ENCODE measurements around the gene DTNA. TPM values are rescaled to one million over a fixed set of nuclear protein-coding genes. Genes with fewer than 3 reads are reported as not detected.
"Not testable (repeated sequence)": the region's sequence is repeated elsewhere in the genome, so short reads cannot be mapped to it uniquely, and the experiment has no call there.

The DTNA gene
- total RNA-seq, 1 donor from 2014 or later: 153 TPM

- intact Hi-C loops (cut with DNase I): no loop called here
- DNase-seq (ENCODE audit: missing footprints): no peak
- ATAC-seq: peak; percentile 57
Observed at GRCh38 chr18:34867520-34867919, 157.4 kb downstream of the DTNA start.

- intact Hi-C loops (cut with DNase I): no loop called here
- ATAC-seq: no peak
Observed at GRCh38 chr18:34870555-34871310, 160.6 kb downstream of the DTNA start.

GRCh38 chr18:34871435-34871834 lies 161.3 kb downstream of the DTNA start:
- DNase-seq (ENCODE audit: missing footprints) (no peak), ATAC-seq (no peak)
- intact Hi-C loops (cut with DNase I): no loop called here

More at GRCh38 chr18:34870555-34871310, 160.6 kb downstream of the DTNA start:
- DNase-seq (ENCODE audit: missing footprints): no peak

- no peak for DNase-seq (ENCODE audit: missing footprints)
- intact Hi-C loops (cut with DNase I): no loop called here
- ATAC-seq: no peak
Observed at GRCh38 chr18:34872066-34872465, 162.0 kb downstream of the DTNA start.

GRCh38 chr18:34873986-34874580 lies 164.0 kb downstream of the DTNA start:
- DNase-seq (ENCODE audit: missing footprints) (no peak), ATAC-seq (no peak)
- intact Hi-C loops (cut with DNase I): no loop called here

GRCh38 chr18:34875150-34875549 lies 165.1 kb downstream of the DTNA start:
- no peak for ATAC-seq
- DNase-seq (ENCODE audit: missing footprints): no peak
- intact Hi-C loops (cut with DNase I): no loop called here

GRCh38 chr18:34880403-34880802 lies 170.3 kb downstream of the DTNA start:
- no peak for DNase-seq (ENCODE audit: missing footprints)
- intact Hi-C loops (cut with DNase I): loop anchor here (5.0 to 10.0 kb wide), 2 partner anchors 97 to 264 kb away; no protein-coding TSS in a partner anchor
- ATAC-seq: peak; percentile 40

GRCh38 chr18:34880882-34881834 lies 171.1 kb downstream of the DTNA start:
- intact Hi-C loops (cut with DNase I): loop anchor here (5.0 to 10.0 kb wide), 2 partner anchors 96 to 264 kb away; no protein-coding TSS in a partner anchor
- DNase-seq (ENCODE audit: missing footprints) (no peak), ATAC-seq (peak; percentile 78)

GRCh38 chr18:34884436-34884835 lies 174.3 kb downstream of the DTNA start:
- no peak for ATAC-seq
- intact Hi-C loops (cut with DNase I): loop anchor here (5.0 to 10.0 kb wide), 2 partner anchors 93 to 260 kb away; no protein-coding TSS in a partner anchor
- DNase-seq (ENCODE audit: missing footprints): no peak

- intact Hi-C loops (cut with DNase I): loop anchor here (10.0 kb wide), 1 partner anchor 259 kb away; no protein-coding TSS in a partner anchor
- DNase-seq (ENCODE audit: missing footprints) (no peak), ATAC-seq (no peak)
Observed at GRCh38 chr18:34886177-34886576, 176.1 kb downstream of the DTNA start.

GRCh38 chr18:34887881-34888580 lies 177.9 kb downstream of the DTNA start:
- DNase-seq (ENCODE audit: missing footprints) (no peak), ATAC-seq (no peak)
- intact Hi-C loops (cut with DNase I): loop anchor here (10.0 kb wide), 1 partner anchor 257 kb away; no protein-coding TSS in a partner anchor

- intact Hi-C loops (cut with DNase I): no loop called here
- ATAC-seq: no peak
Observed at GRCh38 chr18:34890486-34891085, 180.5 kb downstream of the DTNA start.

GRCh38 chr18:34892379-34892778 lies 182.3 kb downstream of the DTNA start:
- intact Hi-C loops (cut with DNase I): no loop called here
- DNase-seq (ENCODE audit: missing footprints): no peak
- no peak for ATAC-seq

More at GRCh38 chr18:34890486-34891085, 180.5 kb downstream of the DTNA start:
- DNase-seq (ENCODE audit: missing footprints): no peak

GRCh38 chr18:34893239-34893638 lies 183.1 kb downstream of the DTNA start:
- no peak for ATAC-seq
- intact Hi-C loops (cut with DNase I): no loop called here
- DNase-seq (ENCODE audit: missing footprints): no peak

GRCh38 chr18:34901299-34901698 lies 191.2 kb downstream of the DTNA start:
- intact Hi-C loops (cut with DNase I): no loop called here
- no peak for ATAC-seq
- no peak for DNase-seq (ENCODE audit: missing footprints)

- ATAC-seq (no peak), DNase-seq (ENCODE audit: missing footprints) (no peak)
- intact Hi-C loops (cut with DNase I): no loop called here
Observed at GRCh38 chr18:34904994-34905393, 194.9 kb downstream of the DTNA start.

GRCh38 chr18:34906985-34907384 lies 196.9 kb downstream of the DTNA start:
- ATAC-seq; intact Hi-C loops (cut with DNase I); DNase-seq (ENCODE audit: missing footprints): not testable (repeated sequence)

Data from Right ventricle myocardium inferior (tissue), 1 donor.